CD4-positive, alpha-beta T cell (primary cell): Measurements from ENCODE around the gene GTF2A2. TPM values are rescaled to one million over a fixed set of nuclear protein-coding genes. Genes with fewer than 3 reads are reported as not detected.
"Not testable (repeated sequence)": the region's sequence is repeated elsewhere in the genome, so short reads cannot be mapped to it uniquely, and the experiment has no call there.

ENCODE experiments used
- ATAC-seq: fragments of 200-7000 bp; cut with Tn5 transposase; one replicate; pipeline ENCODE4 v1.10.0; 2022; ENCODE audit warnings: mild to moderate bottlenecking; ENCODE audit not compliant: poor library complexity
- CTCF ChIA-PET: fragments of 350-600 bp; sonication (Branson Sonifier 250); formaldehyde crosslinking; loops from one replicate; lab custom pipeline; 2021; ENCODE audit warnings: antibody characterized with exemption, inconsistent platforms; lab: Charles Lee
- POLR2A ChIA-PET: fragments of 350-600 bp; sonication (Branson Sonifier 250); formaldehyde crosslinking; loops from one replicate; lab custom pipeline; 2021; ENCODE audit warnings: antibody characterized with exemption, inconsistent platforms; lab: Charles Lee
- DNase-seq, 14 experiments: peaks; one replicate each; pipeline ENCODE4 v3.0.0-alpha.2; 2013 to 2020; ENCODE audit warnings: mixed read lengths in 2 of 14
- H3K27ac ChIP-seq, 2 donors: one replicate each; pipeline versions ENCODE4 v1.5.1 to v1.7.0; 2013; ENCODE audit warnings: low read length in 2 of 2, low read depth in 1 of 2, mild to moderate bottlenecking in 1 of 2
- H3K27me3 ChIP-seq, 2 experiments: 1 replicate in 1 of 2; 2 replicates in 1 of 2; pipeline versions ENCODE4 v1.6.1 to v1.7.0; 2013; ENCODE audit warnings: low read length in 2 of 2, control low read depth in 1 of 2, mild to moderate bottlenecking in 1 of 2, moderate library complexity in 1 of 2; ENCODE audit not compliant: insufficient read depth in 2 of 2, control insufficient read depth in 1 of 2
- H3K36me3 ChIP-seq: one replicate; pipeline ENCODE4 v1.6.1; 2013; ENCODE audit warnings: low read length, control low read depth; ENCODE audit not compliant: insufficient read depth
- H3K4me1 ChIP-seq: one replicate; pipeline ENCODE4 v1.6.1; 2013; ENCODE audit warnings: low read length, control low read depth; ENCODE audit not compliant: insufficient read depth
- H3K4me3 ChIP-seq: one replicate; pipeline ENCODE4 v1.5.1; 2013; ENCODE audit warnings: mild to moderate bottlenecking, low read length, moderate library complexity
- H3K9me3 ChIP-seq, 2 experiments: 1 replicate in 1 of 2; 2 replicates in 1 of 2; pipeline versions ENCODE4 v1.6.1 to v1.7.0; 2013; ENCODE audit warnings: low read length in 2 of 2, mild to moderate bottlenecking in 2 of 2, control low read depth in 1 of 2, moderate library complexity in 1 of 2; ENCODE audit not compliant: control insufficient read depth in 1 of 2, insufficient read depth in 1 of 2
- H3K27ac Mint-ChIP-seq: one replicate; pipeline ENCODE4 v1.8.0; 2020; ENCODE audit warnings: mixed read lengths
- H3K27me3 Mint-ChIP-seq: one replicate; pipeline ENCODE4 v1.8.0; 2021; ENCODE audit warnings: mixed read lengths
- H3K36me3 Mint-ChIP-seq: one replicate; pipeline ENCODE4 v1.8.0; 2021; ENCODE audit warnings: low read depth, mixed read lengths
- H3K4me1 Mint-ChIP-seq: one replicate; pipeline ENCODE4 v1.8.0; 2021; ENCODE audit warnings: low read depth, mixed read lengths
- H3K4me3 Mint-ChIP-seq: one replicate; pipeline ENCODE4 v1.8.0; 2020; ENCODE audit warnings: mild to moderate bottlenecking, mixed read lengths
- H3K9me3 Mint-ChIP-seq: one replicate; pipeline ENCODE4 v1.8.0; 2020; ENCODE audit warnings: mixed read lengths
- intact Hi-C, 2 experiments: fragments of 100-400 bp; cut with DNase I in 1 of 2; cut with micrococcal nuclease in 1 of 2; formaldehyde crosslinking; loops; one replicate each; pipeline versions ENCODE4 v1.15.1 to v1.9.0; 2023 to 2025; cut with DNase I, micrococcal nuclease
- total RNA-seq, 174 experiments: library from RNA in 2 of 174; stranded (reverse) in 2 of 174; gene quantifications; one replicate each; pipeline ENCODE4 v1.2.3 and lab custom pipeline; 2021 to 2026
- TF ChIP-seq, protein P1 (sequence below): fragments of 200-600 bp; IDR thresholded peaks from one replicate; pipeline ENCODE4 v1.8.0; 2022; ENCODE audit warnings: antibody characterized with exemption, mild to moderate bottlenecking

GTF2A2 gene
- total RNA-seq, 2 experiments from 2014 or later, result 40.3 to 44.6 TPM

DNA sequence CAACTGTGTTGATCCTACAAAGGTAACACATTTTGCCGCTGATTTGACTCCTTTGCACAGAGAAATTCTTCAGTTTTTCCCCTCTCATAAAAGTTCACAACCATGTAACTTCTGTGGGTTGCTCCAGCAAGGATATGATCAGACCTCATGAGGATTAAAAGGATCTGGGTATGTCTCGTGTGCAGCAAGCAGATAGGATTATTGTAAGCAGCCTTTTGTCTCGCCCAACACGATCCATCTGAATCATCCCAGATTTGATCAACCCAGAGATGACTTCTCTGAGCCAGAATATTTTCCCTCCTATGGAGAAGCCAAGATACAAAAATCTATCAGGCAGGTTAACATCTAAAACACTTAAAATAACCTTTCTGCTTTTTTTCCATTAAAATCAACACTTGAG, 44.6 kb upstream of the GTF2A2 start:
- Mint-ChIP-seq H3K4me3 (no peak overlapping the region), H3K27ac (no peak overlapping the region), H3K4me1 (no peaks in the 10 kb centered on the region), H3K36me3 (no peaks in the 10 kb centered on the region), H3K27me3 (peaks cover 5% of the 10 kb centered on the region), H3K9me3 (no peaks in the 10 kb centered on the region)
- Histone ChIP-seq H3K4me3 (no peak overlapping the region), H3K36me3 (no peaks in the 10 kb centered on the region), H3K4me1 (no peaks in the 10 kb centered on the region), H3K27ac (no peak overlapping the region), H3K27me3 (no peaks in the 10 kb centered on the region), H3K9me3 (no peaks in the 10 kb centered on the region)
- ChIA-PET CTCF (no interaction called here), POLR2A (no interaction called here)
- no peak for DNase-seq
- intact Hi-C loops, result no loop called here
- no peak for ATAC-seq
- TF ChIP-seq, protein P1, sequence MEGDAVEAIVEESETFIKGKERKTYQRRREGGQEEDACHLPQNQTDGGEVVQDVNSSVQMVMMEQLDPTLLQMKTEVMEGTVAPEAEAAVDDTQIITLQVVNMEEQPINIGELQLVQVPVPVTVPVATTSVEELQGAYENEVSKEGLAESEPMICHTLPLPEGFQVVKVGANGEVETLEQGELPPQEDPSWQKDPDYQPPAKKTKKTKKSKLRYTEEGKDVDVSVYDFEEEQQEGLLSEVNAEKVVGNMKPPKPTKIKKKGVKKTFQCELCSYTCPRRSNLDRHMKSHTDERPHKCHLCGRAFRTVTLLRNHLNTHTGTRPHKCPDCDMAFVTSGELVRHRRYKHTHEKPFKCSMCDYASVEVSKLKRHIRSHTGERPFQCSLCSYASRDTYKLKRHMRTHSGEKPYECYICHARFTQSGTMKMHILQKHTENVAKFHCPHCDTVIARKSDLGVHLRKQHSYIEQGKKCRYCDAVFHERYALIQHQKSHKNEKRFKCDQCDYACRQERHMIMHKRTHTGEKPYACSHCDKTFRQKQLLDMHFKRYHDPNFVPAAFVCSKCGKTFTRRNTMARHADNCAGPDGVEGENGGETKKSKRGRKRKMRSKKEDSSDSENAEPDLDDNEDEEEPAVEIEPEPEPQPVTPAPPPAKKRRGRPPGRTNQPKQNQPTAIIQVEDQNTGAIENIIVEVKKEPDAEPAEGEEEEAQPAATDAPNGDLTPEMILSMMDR, result no peak

DNA sequence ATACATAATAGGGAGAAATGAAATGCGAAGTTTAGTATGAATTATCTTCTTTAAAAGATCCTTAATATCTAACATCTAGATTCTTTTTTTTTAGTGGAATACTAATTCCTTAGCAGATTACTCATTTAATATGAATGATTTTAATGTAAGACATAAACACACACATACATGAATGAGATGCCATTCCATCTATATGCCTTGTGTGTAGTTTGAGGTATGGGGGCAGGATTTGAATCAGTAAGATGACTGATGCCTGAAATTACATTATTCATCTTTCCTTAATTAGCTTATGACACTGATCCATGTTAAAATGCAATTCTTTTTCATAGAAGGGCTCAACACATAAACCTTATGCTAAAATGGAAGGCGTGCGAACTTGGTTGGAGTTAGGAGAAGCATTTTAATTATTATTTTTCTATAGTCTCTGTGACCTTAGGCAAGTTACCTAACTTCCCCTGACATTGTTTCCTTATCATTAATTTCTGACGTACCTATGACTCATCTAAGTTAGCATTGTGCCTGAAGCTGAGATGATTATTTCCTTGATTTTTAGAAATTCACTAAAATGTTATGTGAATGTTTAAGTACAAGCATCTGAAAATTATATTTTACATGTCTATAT, 42.6 kb upstream of the GTF2A2 start:
- TF ChIP-seq, protein P1, result no peak
- H3K4me3 Mint-ChIP-seq, result no peak overlapping the region
- no peaks in the 10 kb centered on the region for H3K36me3 Mint-ChIP-seq
- H3K9me3 Mint-ChIP-seq, result no peaks in the 10 kb centered on the region
- ChIA-PET CTCF (no interaction called here), POLR2A (no interaction called here)
- no peaks in the 10 kb centered on the region for H3K27me3 Mint-ChIP-seq
- H3K4me1 Mint-ChIP-seq, result no peaks in the 10 kb centered on the region
- H3K27ac Mint-ChIP-seq, result no peak overlapping the region
- H3K4me1 ChIP-seq, result no peaks in the 10 kb centered on the region
- no peaks in the 10 kb centered on the region for H3K36me3 ChIP-seq
- intact Hi-C loops, result loop anchor here in 1 of 2 experiments (10.0 kb wide), 1 partner anchor 625 kb away; no protein-coding TSS in a partner anchor
- no peaks in the 10 kb centered on the region for H3K27me3 ChIP-seq
- ATAC-seq, result no peak
- no peak for DNase-seq
- no peak overlapping the region for H3K4me3 ChIP-seq
- no peak overlapping the region for H3K27ac ChIP-seq
- no peaks in the 10 kb centered on the region for H3K9me3 ChIP-seq

DNA sequence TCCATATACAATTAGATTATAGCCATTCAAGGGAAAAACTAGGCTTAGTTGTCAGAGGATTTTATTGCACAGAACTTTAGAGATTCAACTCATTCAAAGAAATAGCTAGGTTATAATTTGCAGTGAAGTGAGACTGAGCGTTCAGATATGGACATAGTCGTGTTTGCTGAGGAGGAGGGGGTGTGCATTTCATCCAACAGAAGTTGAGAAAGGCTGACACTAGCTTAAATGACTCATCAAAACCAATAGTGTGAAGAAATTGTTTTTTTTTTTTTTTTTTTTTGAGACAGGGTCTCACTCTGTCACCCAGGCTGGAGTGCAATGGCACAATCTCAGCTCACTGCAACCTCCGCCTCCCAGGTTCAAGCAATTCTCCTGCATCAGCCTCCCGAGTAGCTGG, 40.8 kb upstream of the GTF2A2 start:
- ATAC-seq, H3K27me3 Mint-ChIP-seq, H3K4me3 Mint-ChIP-seq, H3K27me3 ChIP-seq, H3K36me3 Mint-ChIP-seq, H3K4me1 Mint-ChIP-seq, POLR2A ChIA-PET, H3K9me3 ChIP-seq, H3K27ac ChIP-seq, H3K4me1 ChIP-seq, H3K4me3 ChIP-seq, H3K27ac Mint-ChIP-seq, H3K9me3 Mint-ChIP-seq, DNase-seq, H3K36me3 ChIP-seq: not testable (repeated sequence)
- CTCF ChIA-PET, result interaction anchor here (1.4 kb wide), 1 partner anchor 14 kb away, joined by 3 read pairs; no protein-coding TSS in a partner anchor
- intact Hi-C loops, result loop anchor here in 1 of 2 experiments (10.0 kb wide), 1 partner anchor 627 kb away; no protein-coding TSS in a partner anchor

DNA sequence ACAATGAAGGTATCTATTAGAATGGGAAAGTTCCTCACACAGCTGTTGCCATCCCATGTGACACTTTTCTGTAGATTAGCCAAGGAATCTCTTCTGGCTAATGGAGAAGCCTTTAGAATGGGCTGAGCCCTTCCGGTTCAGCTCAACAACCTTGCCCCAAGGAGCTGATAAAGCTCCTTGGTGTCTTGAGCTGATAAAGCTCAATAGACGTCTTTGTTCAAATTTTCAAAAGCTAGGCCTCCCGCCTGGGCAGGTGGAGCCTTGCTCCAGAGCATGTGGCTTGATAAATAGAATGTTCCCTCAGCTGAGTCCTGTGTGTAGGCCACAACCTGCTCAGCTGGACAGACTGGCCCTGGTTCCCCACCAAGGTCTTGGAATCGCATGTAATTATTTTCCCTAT, 39.0 kb upstream of the GTF2A2 start:
- TF ChIP-seq, protein P1, result no peak
- ATAC-seq, result no peak
- Mint-ChIP-seq H3K27ac (no peak overlapping the region), H3K27me3 (no peaks in the 10 kb centered on the region), H3K36me3 (no peaks in the 10 kb centered on the region), H3K4me1 (peaks cover under 1% of the 10 kb centered on the region), H3K9me3 (no peaks in the 10 kb centered on the region), H3K4me3 (no peak overlapping the region)
- no peaks in the 10 kb centered on the region for H3K36me3 ChIP-seq
- no peak for DNase-seq
- intact Hi-C loops, result loop anchor here in 1 of 2 experiments (10.0 kb wide), 1 partner anchor 628 kb away; no protein-coding TSS in a partner anchor
- ChIA-PET CTCF (no interaction called here), POLR2A (no interaction called here)
- no peak overlapping the region for H3K4me3 ChIP-seq
- H3K4me1 ChIP-seq, result no peaks in the 10 kb centered on the region
- H3K9me3 ChIP-seq, result no peaks in the 10 kb centered on the region
- H3K27ac ChIP-seq, result no peak overlapping the region
- H3K27me3 ChIP-seq, result no peaks in the 10 kb centered on the region
